H9 (cell line): ENCODE results near the gene CCDC18. TPM values are rescaled to one million over a fixed set of nuclear protein-coding genes. Genes with fewer than 3 reads are reported as not detected.
A peak's percentile ranks its signal among the peaks of the same experiment; 100 is the strongest.

Source experiments
- DNase-seq: peaks from one replicate; pipeline ENCODE4 v3.0.0-alpha.2; 2017
- H2AFZ ChIP-seq: one replicate; pipeline ENCODE4 v1.6.1; 2013; ENCODE audit warnings: mild to moderate bottlenecking, low read length, control low read depth, moderate library complexity
- H2AK5ac ChIP-seq: 2 replicates; pipeline ENCODE4 v1.6.1; 2013; ENCODE audit warnings: low read length, control low read depth, mixed read lengths; ENCODE audit not compliant: insufficient read length
- H2BK120ac ChIP-seq: one replicate; pipeline ENCODE4 v1.6.1; 2013; ENCODE audit warnings: low read depth, mild to moderate bottlenecking, low read length, control low read depth, inconsistent platforms; ENCODE audit not compliant: poor library complexity, severe bottlenecking
- H2BK12ac ChIP-seq: 2 replicates; pipeline ENCODE4 v1.6.1; 2013; ENCODE audit warnings: low read length, control low read depth, mixed read lengths, low read depth; ENCODE audit not compliant: insufficient read length
- H2BK15ac ChIP-seq: 2 replicates; pipeline ENCODE4 v1.6.1; 2013; ENCODE audit warnings: low read depth, low read length, control low read depth
- H2BK20ac ChIP-seq: one replicate; pipeline ENCODE4 v1.6.1; 2013; ENCODE audit warnings: low read depth, mild to moderate bottlenecking, low read length, control low read depth, inconsistent platforms; ENCODE audit not compliant: poor library complexity, severe bottlenecking
- H2BK5ac ChIP-seq: 2 replicates; pipeline ENCODE4 v1.6.1; 2013; ENCODE audit warnings: low read length, control low read depth, mixed read lengths; ENCODE audit not compliant: insufficient read length
- H3K14ac ChIP-seq: 2 replicates; pipeline ENCODE4 v1.6.1; 2013; ENCODE audit warnings: low read length, control low read depth; ENCODE audit not compliant: insufficient read depth
- H3K18ac ChIP-seq: 2 replicates; pipeline ENCODE4 v1.6.1; 2013; ENCODE audit warnings: low read depth, mild to moderate bottlenecking, mixed read lengths, low read length, control low read depth; ENCODE audit not compliant: insufficient read length
- H3K23ac ChIP-seq: 2 replicates; pipeline ENCODE4 v1.6.1; 2013; ENCODE audit warnings: low read length, control low read depth, mixed read lengths, low read depth; ENCODE audit not compliant: insufficient read length
- H3K23me2 ChIP-seq: 2 replicates; pipeline ENCODE4 v1.6.1; 2013; ENCODE audit warnings: low read depth, mild to moderate bottlenecking, mixed read lengths, low read length, control low read depth; ENCODE audit not compliant: insufficient read length, poor library complexity, severe bottlenecking
- H3K27ac ChIP-seq: 2 replicates; pipeline ENCODE4 v1.5.1; 2013; ENCODE audit warnings: low read length, control low read depth, mixed read lengths, low read depth; ENCODE audit not compliant: insufficient read length
- H3K27me3 ChIP-seq: 2 replicates; pipeline ENCODE4 v1.6.1; 2013; ENCODE audit warnings: low read length, control low read depth, inconsistent platforms; ENCODE audit not compliant: insufficient read depth
- H3K4ac ChIP-seq: 2 replicates; pipeline ENCODE4 v1.6.1; 2013; ENCODE audit warnings: low read depth, mild to moderate bottlenecking, control low read depth, inconsistent platforms, low read length, moderate library complexity
- H3K4me1 ChIP-seq: 2 replicates; pipeline ENCODE4 v1.6.1; 2013; ENCODE audit warnings: low read length, control low read depth, inconsistent platforms; ENCODE audit not compliant: insufficient read depth
- H3K4me2 ChIP-seq: 2 replicates; pipeline ENCODE4 v1.6.1; 2013; ENCODE audit warnings: low read length, control low read depth, mixed read lengths; ENCODE audit not compliant: insufficient read length, insufficient read depth
- H3K56ac ChIP-seq: 2 replicates; pipeline ENCODE4 v1.6.1; 2013; ENCODE audit warnings: low read depth, mild to moderate bottlenecking, mixed read lengths, low read length, control low read depth; ENCODE audit not compliant: insufficient read length
- H3K79me1 ChIP-seq: 2 replicates; pipeline ENCODE4 v1.6.1; 2013; ENCODE audit warnings: low read depth, mild to moderate bottlenecking, moderate library complexity, low read length, control low read depth, inconsistent platforms; ENCODE audit not compliant: insufficient read depth, poor library complexity, severe bottlenecking
- H3K79me2 ChIP-seq: 2 replicates; pipeline ENCODE4 v1.6.1; 2013; ENCODE audit warnings: low read length, control low read depth, inconsistent platforms; ENCODE audit not compliant: insufficient read depth
- H3K9ac ChIP-seq: 2 replicates; pipeline ENCODE4 v1.6.1; 2013; ENCODE audit warnings: low read length, control low read depth, mixed read lengths; ENCODE audit not compliant: insufficient read length; ENCODE audit errors: extremely low read depth
- H3K9me3 ChIP-seq: one replicate; pipeline ENCODE4 v1.6.1; 2013; ENCODE audit warnings: low read depth, low read length, inconsistent platforms; ENCODE audit not compliant: control insufficient read depth
- H3T11ph ChIP-seq: one replicate; pipeline ENCODE4 v1.6.1; 2013; ENCODE audit warnings: mild to moderate bottlenecking, low read length, control low read depth, inconsistent platforms
- H4K20me1 ChIP-seq: one replicate; pipeline ENCODE4 v1.6.1; 2013; ENCODE audit not compliant: control insufficient read depth, insufficient read length, insufficient read depth
- H4K5ac ChIP-seq: 2 replicates; pipeline ENCODE4 v1.6.1; 2013; ENCODE audit warnings: low read depth, mild to moderate bottlenecking, mixed read lengths, low read length, control low read depth; ENCODE audit not compliant: insufficient read length
- H4K8ac ChIP-seq: replicated peaks from 2 replicates; pipeline ENCODE4 v1.6.1; 2013; ENCODE audit warnings: low read length, control low read depth, mixed read lengths, low read depth; ENCODE audit not compliant: insufficient read length
- H4K91ac ChIP-seq: 2 replicates; pipeline ENCODE4 v1.6.1; 2013; ENCODE audit warnings: low read depth, mild to moderate bottlenecking, moderate library complexity, mixed read lengths, low read length, control low read depth; ENCODE audit not compliant: insufficient read length
- H3K27ac Mint-ChIP-seq, 3 experiments: 2 replicates in 2 of 3; 3 replicates in 1 of 3; pipeline ENCODE4 v1.8.0; 2020 to 2021; ENCODE audit warnings: mixed read lengths in 3 of 3, mild to moderate bottlenecking in 1 of 3, moderate library complexity in 1 of 3
- H3K27me3 Mint-ChIP-seq: 2 replicates; pipeline ENCODE4 v1.8.0; 2021; ENCODE audit warnings: low read depth, mild to moderate bottlenecking, moderate library complexity, mixed read lengths
- H3K36me3 Mint-ChIP-seq, 3 experiments: 2 replicates in 2 of 3; 3 replicates in 1 of 3; pipeline ENCODE4 v1.8.0; 2020 to 2021; ENCODE audit warnings: low read depth in 3 of 3, mixed read lengths in 3 of 3; ENCODE audit not compliant: insufficient read depth in 1 of 3
- H3K4me1 Mint-ChIP-seq, 2 experiments: 2 replicates each; pipeline ENCODE4 v1.8.0; 2020; ENCODE audit warnings: mixed read lengths in 2 of 2
- H3K4me3 Mint-ChIP-seq, 2 experiments: 2 replicates in 1 of 2; 3 replicates in 1 of 2; pipeline ENCODE4 v1.8.0; 2020 to 2021; ENCODE audit warnings: mild to moderate bottlenecking in 2 of 2, mixed read lengths in 2 of 2, moderate library complexity in 1 of 2
- H3K9me3 Mint-ChIP-seq, 2 experiments: 2 replicates in 1 of 2; 3 replicates in 1 of 2; pipeline ENCODE4 v1.8.0; 2020; ENCODE audit warnings: mild to moderate bottlenecking in 2 of 2, mixed read lengths in 2 of 2, moderate library complexity in 1 of 2
- CTCF ChIP-seq: fragments of 200-600 bp; sonication (generic); conservative IDR thresholded peaks from 3 replicates; pipeline ENCODE4 v1.8.0; 2021; ENCODE audit warnings: antibody characterized with exemption, mild to moderate bottlenecking
- WGBS: extraction: QIAGEN DNeasy Blood & Tissue Kit; methylation state at CpG from one replicate; pipeline ENCODE4 v1.1.7; 2013; ENCODE audit warnings: missing lambda C conversion rate, low lambda C conversion rate, mixed read lengths; ENCODE audit not compliant: insufficient read length; ENCODE audit errors: extremely low coverage; 5-methylcytosine and 5-hydroxymethylcytosine counted together
- total RNA-seq: library from RNA; stranded (reverse); gene quantifications from 2 replicates; pipeline ENCODE4 v1.2.1, GENCODE V29; 2021

The CCDC18 gene
- total RNA-seq, 1 experiment from 2014 or later: 19.5 TPM

GRCh38 chr1:93136445-93136844 lies 44.1 kb upstream of the CCDC18 start:
- no CpG with 5 or more reads among the region's 5 CpGs for WGBS
- Histone ChIP-seq H3K27ac (no peak overlapping the region), H4K91ac (no peak overlapping the region), H4K20me1 (no peaks in the 10 kb centered on the region), H2BK5ac (no peak overlapping the region), H3K4me1 (no peaks in the 10 kb centered on the region), H2AK5ac (no peak overlapping the region), H3K18ac (no peak overlapping the region), H3K79me2 (no peaks in the 10 kb centered on the region), H2BK120ac (no peak overlapping the region), H3T11ph (no peak overlapping the region), H3K27me3 (no peaks in the 10 kb centered on the region), H3K9ac (no peak overlapping the region), H4K8ac (no peak overlapping the region), H3K4me2 (no peak overlapping the region), H3K14ac (no peak overlapping the region), H3K23me2 (no peaks in the 10 kb centered on the region), H2BK15ac (no peak overlapping the region), H2AFZ (no peak overlapping the region), H3K9me3 (no peaks in the 10 kb centered on the region), H3K4ac (no peak overlapping the region), H4K5ac (no peak overlapping the region), H3K23ac (no peak overlapping the region), H2BK20ac (no peak overlapping the region), H2BK12ac (no peak overlapping the region), H3K79me1 (peaks cover 2% of the 10 kb centered on the region), H3K56ac (no peak overlapping the region)
- Mint-ChIP-seq H3K9me3 (no peaks in the 10 kb centered on the region), H3K27me3 (no peaks in the 10 kb centered on the region), H3K36me3 (peaks cover 23 to 65% (median 61%) of the 10 kb centered on the region in 3 experiments; a peak in 6 of 7 replicates), H3K27ac (peak overlapping the region in 1 of 3 experiments; percentile 11; a peak in 1 of 7 replicates), H3K4me3 (no peak overlapping the region), H3K4me1 (no peaks in the 10 kb centered on the region)
- DNase-seq: no peak
- no peak for TF ChIP-seq CTCF
